ENCODE results near the gene TAS2R13.

TAS2R13 gene, protein sequence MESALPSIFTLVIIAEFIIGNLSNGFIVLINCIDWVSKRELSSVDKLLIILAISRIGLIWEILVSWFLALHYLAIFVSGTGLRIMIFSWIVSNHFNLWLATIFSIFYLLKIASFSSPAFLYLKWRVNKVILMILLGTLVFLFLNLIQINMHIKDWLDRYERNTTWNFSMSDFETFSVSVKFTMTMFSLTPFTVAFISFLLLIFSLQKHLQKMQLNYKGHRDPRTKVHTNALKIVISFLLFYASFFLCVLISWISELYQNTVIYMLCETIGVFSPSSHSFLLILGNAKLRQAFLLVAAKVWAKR

DNA sequence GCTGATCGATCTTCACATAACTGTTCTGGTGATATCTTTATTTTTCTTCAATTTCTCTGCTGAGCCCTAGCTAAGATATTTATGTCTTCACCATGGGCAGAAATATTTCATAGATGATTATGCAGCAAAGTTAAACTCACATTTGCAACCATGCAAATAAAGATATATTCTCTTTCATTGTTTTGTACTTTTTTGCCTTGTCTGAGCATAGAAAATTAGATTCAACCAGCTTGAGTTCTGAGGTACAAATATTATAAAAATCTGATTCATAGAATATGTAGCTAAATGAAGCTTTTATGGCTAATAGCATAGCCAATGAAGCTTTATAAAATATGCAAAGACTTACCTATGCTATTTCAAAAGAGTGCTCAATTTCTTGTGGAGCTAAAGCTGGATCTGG is at the start of gene TAS2R13:
Gene TAS2R13 (minus strand): TSS at position 101 of the 400 bp plus-strand sequence. CDS start 264 bp downstream, outside the sequence.
- DNase-seq, result no peak

GRCh38 chr12:10957741-10958140 is 48.4 kb upstream of the TAS2R13 start:
- no peak for DNase-seq

DNA sequence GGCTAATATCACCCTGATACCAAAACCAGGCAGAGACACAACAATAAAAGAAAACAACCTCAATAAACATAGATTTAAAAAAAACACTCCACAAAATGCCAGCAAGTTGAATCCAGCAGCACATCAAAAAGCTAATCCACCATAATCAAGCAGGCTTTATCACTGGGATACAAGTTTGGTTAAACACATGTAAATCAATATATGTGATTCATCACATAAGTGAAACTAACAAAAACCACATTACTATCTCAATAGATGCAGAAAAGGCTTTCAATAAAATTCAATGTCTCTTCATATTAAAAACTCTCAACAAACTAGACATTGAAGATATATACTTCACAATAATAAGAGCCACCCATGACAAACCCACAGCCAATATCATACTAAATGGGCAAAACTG is 46.7 kb upstream of the TAS2R13 start:
- DNase-seq, result no peak

DNA sequence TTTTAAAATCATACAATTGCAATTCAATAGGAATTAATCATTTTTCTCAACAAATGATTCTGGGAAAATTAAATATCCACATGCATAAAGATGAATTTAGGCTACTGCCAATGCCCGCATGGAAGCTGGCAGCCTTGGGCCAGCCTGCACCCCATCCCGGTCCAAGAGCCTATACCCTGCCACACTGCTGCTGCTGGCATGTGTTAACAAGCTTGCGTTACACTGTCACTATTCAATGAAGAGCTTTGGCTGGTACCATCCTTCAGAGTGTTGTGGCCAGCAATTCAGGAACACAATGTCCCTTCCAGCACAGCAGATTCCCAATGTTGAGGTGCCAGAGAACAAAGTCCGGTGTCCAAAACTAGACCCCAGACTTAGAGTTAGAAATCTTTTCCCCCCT is 43.3 kb upstream of the TAS2R13 start:
- no peak for DNase-seq

DNA sequence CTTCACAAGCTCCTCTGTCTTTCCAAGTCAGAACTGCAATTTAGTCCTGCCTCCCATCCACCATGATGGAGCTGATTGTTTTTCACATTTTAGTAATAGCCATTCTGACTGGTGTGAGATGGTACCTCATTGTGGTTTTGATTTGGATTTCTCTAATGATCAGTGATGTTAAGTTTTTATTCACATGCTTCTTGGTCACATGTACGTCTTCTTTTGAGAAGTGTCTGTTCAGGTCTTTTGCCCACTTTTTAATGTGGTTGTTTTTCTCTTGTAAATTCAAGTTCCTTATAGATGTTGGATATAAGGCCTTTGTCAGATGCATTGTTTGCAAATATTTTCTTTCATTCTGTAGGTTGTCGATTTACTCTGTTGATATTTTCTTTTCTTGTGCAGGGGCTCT is 33.8 kb upstream of the TAS2R13 start:
- no peak for DNase-seq

- no peak for DNase-seq
Observed at GRCh38 chr12:10941916-10942607, 32.7 kb upstream of the TAS2R13 start.

GRCh38 chr12:10941369-10941768 is 32.0 kb upstream of the TAS2R13 start:
- DNase-seq, result no peak

GRCh38 chr12:10940389-10940788 is 31.0 kb upstream of the TAS2R13 start:
- no peak for DNase-seq

DNA sequence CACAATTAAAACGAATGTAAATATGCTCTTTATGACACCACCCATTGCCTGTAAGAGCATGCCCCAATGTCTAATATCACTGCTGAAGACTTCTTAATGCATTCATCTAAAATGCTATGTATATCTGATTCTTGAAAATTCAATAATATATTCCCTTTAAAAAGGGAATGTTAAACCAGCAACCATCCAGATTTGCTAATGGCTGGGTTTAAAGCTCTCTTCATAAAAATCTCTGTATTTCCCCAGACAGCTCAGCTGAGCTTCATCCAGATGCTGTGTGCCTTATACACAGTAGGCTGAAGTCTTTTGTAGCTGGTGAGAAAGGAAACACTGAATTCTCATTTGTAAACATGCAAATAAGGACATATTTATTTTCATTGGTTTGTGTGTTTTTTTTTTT is 29.8 kb upstream of the TAS2R13 start, which contains the start of gene TAS2R14:
Gene TAS2R14 (minus strand): TSS at position 101 of the 400 bp plus-strand sequence. CDS start 56 bp downstream, at position 45.
- DNase-seq, result no peak

GRCh38 chr12:10936506-10936905 is 27.1 kb upstream of the TAS2R13 start:
- no peak for DNase-seq

GRCh38 chr12:10928746-10929286 is 19.5 kb upstream of the TAS2R13 start, which contains the start of gene PRH2:
PRH2 (plus strand) TSS chr12:10929236; CDS start chr12:10929274, 38 bp downstream.
- DNase-seq, result no peak

DNA sequence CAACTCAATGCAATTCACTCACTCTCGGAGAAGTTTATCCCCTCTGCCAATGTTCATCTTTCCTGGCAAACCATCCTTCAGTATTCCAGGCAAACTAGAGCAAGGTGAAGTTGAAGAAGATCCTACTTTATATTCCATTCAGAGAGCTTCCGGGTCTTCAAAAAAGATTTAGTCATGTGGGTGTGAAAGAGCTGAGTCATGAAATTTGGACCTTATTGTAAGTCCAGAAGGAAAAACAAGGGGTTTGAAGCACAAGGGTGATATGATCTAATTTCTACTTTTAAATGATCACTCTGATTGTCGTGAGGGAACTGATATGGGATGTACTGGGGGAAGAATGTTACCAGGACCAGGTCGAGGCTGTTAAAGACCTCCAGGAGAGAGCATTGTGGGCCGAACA is 16.9 kb upstream of the TAS2R13 start:
- DNase-seq, result no peak

GRCh38 chr12:10919809-10920208 is 10.4 kb upstream of the TAS2R13 start:
- no peak for DNase-seq

DNA sequence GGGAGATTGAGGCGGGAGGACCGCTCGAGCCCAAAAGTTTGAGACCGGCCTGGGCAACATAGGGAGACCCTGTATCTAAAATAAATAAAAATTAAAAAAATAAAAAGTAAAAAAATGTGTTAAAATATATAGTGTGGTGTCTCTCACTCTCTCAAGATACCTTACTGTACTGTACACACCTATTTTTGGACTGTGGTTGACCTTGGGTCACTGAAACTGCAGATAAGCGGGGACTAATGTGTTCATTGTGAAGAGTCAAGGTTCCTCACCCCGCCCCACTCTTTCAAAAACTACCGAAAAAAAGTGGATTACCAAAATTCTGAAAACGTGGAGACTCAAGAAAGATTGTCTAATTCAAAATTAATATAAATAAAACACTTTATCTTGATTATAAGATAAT is 1.0 kb upstream of the TAS2R13 start:
- DNase-seq, result no peak

GRCh38 chr12:10904686-10905085 is 4.7 kb downstream of the TAS2R13 start:
- DNase-seq, result no peak

DNA sequence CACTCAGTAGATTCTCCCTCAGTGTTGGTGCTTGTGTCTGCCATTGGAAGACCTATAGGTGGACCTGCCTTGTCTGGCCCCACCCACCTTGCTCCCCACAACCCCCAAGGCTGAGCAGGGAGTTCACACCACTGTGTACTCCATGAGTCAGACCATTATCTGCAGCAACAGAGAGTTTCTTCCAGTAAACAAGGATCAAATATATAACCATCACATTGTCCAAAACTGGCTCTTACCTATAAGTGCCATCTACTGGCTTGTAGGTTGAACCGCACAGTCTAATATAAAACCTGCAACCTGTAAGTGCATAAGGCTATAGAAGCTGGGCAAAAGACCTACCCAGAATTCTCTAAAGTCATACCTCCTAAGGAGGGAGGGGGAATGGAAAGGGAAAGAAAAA is 7.9 kb downstream of the TAS2R13 start:
- DNase-seq, result no peak

DNA sequence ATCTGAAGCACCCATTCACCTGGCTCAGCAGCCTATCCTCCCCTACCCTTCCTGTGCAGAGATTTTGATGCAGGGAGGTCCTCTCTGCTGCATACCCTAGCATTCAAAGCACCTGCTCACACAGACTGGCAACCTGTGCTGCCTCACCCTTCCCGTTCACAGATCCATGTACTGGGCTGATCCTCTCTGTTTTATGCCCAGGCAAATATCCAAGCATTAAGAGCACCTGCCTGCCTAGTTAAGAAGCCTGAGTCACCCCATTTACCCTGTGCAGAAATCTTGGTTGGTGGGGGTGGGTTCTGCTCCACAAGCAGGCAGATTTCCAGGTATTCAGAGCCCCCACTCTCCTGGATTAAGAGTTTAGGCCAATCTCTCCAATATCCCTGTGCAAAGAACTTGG is 8.4 kb downstream of the TAS2R13 start:
- DNase-seq, result no peak

GRCh38 chr12:10900530-10900929 is 8.8 kb downstream of the TAS2R13 start:
- no peak for DNase-seq

DNA sequence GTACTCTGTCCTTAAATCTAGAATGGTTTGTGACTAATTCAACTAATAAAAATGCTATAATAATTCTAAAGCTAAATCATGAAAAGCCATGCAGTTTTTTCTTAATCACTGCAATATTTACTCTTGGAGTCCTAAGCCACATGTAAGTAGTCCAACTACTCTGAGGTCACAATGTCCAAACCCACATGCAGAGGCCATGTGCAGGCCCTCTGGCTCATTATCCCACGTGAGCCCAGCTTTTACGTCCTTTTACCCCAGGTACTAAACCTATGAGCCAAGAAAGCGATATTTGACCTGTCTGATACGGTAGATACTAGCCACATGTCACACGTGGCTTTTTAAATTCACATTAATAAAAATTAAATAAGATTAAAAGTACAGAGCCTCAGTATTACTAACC is 12.5 kb downstream of the TAS2R13 start:
- DNase-seq, result no peak

DNA sequence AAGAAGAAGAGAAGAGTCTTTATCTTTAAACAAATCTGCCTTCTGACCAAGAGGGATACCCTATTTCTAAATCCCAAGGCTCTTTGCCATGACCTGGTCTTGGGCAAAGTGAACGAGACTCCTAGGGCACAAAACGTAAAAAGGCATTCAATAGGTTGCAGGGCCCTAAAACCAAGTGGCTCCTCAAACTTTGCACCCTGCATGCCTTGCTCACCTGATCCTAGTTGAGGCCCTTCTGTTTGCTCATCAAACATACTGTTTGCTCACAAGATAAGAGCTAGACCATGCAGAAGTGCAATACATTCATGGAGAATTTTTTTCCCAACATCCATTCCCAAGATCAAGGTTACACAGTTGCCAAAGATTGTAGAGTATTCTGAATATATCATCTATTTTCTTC is 17.4 kb downstream of the TAS2R13 start:
- DNase-seq, result no peak

DNA sequence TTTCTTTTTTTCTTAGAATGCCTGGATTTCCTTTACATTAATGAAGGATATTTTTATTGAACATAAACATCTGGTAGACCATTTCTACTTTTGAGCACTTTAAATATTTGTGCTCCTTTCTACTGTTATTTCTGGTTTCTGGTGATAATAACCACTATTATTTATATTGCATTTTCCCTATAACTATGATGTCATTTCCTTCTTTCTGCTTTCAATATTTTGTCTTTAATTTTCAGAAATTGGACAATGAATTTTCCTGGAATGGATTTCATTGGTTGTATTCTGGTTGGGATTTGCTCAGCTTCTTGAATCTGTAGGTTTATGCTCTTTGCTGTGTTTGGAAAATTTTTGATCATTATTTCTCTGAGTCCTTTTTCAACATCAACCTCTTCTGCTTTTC is 20.1 kb downstream of the TAS2R13 start:
- DNase-seq, result no peak

DNA sequence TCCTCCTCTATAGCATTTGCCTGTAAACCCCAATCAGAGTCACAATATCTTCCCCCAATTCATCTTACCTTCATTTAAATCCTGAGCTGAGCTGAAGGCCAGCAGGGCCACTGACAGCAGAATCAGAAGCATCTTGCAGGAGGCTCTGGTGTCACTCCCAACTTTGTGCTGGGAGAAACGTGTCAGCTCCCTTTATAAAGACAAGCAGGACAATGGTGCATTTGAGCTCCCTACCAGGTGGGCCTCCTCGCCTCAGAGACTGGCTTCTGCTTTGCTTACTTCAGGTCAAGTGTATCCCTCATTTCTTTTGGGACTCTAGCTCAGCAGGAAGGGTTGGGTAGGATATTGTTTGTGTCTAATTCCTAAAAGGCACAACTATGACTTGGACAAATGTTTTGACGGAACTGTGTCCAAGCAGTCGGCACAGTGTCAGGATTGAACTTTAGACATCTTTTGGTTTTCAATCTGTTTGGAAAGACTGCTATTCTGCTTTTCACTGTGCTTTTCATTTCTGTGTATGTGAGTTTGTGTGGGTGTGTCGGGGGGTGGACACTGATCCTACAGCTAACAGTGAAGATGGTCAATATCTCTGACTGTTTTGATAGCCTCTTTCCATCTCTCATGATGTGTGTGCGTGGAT is 25.2 kb downstream of the TAS2R13 start, which contains the start of gene PRH1:
Gene PRH1 (minus strand): TSS at position 170 of the 640 bp plus-strand sequence. CDS start 38 bp downstream, at position 132.
- no peak for DNase-seq

DNA sequence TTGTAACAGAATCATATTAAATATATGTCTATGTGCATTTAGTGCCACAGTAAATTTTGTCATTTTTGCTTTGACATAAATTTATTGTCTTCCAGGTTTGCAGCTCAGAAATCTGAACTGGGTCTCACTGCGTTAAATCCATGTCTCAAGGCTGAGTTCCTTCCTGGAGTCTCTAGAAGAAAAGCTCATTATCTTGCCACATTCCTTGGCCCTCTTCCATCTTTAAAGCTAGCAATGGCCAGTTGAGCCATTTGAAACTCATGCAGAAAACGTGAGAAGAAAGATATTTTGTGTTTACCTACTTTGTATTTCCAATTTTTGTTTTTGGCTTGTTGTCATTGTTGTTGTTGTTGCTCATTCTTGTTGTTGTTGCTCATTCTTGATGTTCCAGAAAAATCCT is 36.0 kb downstream of the TAS2R13 start:
- DNase-seq, result no peak

All from activated T-cell treated with anti-CD3 and anti-CD28 coated beads, Interleukin-2, amount 50 U/mL, for 48 hours (primary cell).